COLO668 (cell line): ENCODE measurements around the gene ALG9.
A peak's percentile ranks its signal among the peaks of the same experiment; 100 is the strongest.
"Not testable (repeated sequence)": the region's sequence is repeated elsewhere in the genome, so short reads cannot be mapped to it uniquely, and the experiment has no call there.

Source experiments
- DNase-seq: peaks from one replicate; lab custom pipeline; 2025; ENCODE audit not compliant: unreplicated experiment; lab: John Stamatoyannopoulos, UW

Gene ALG9

GRCh38 chr11:111796696-111797095, 74.7 kb downstream of the ALG9 start:
- DNase-seq = no peak

- DNase-seq = no peak
Observed at GRCh38 chr11:111795334-111795985, 75.9 kb downstream of the ALG9 start.

- DNase-seq = no peak
Observed at GRCh38 chr11:111793863-111794262, 77.5 kb downstream of the ALG9 start.

- DNase-seq = no peak
Observed at GRCh38 chr11:111792955-111793500, 78.4 kb downstream of the ALG9 start.

GRCh38 chr11:111792314-111792713, 79.1 kb downstream of the ALG9 start:
- no peak for DNase-seq

- DNase-seq = no peak
Observed at GRCh38 chr11:111788464-111788863, 82.9 kb downstream of the ALG9 start.

GRCh38 chr11:111788051-111788450, 83.3 kb downstream of the ALG9 start:
- DNase-seq = no peak

- DNase-seq = no peak
Observed at GRCh38 chr11:111785886-111786412, 85.4 kb downstream of the ALG9 start.

- DNase-seq = no peak
Observed at GRCh38 chr11:111785076-111785475, 86.3 kb downstream of the ALG9 start.

GRCh38 chr11:111784311-111784710, 87.1 kb downstream of the ALG9 start:
- DNase-seq = not testable (repeated sequence)

- DNase-seq = no peak
Observed at GRCh38 chr11:111782109-111782741, 89.2 kb downstream of the ALG9 start.

- no peak for DNase-seq
Observed at GRCh38 chr11:111779118-111779517, 92.3 kb downstream of the ALG9 start.

GRCh38 chr11:111778047-111778558, 93.3 kb downstream of the ALG9 start:
- DNase-seq = no peak

- DNase-seq = peak; percentile 7
Observed at GRCh38 chr11:111777094-111778046, 94.0 kb downstream of the ALG9 start.

GRCh38 chr11:111776398-111777093, 94.8 kb downstream of the ALG9 start:
- no peak for DNase-seq

- DNase-seq = no peak
Observed at GRCh38 chr11:111774955-111775710, 96.2 kb downstream of the ALG9 start.

- no peak for DNase-seq
Observed at GRCh38 chr11:111772535-111772934, 98.8 kb downstream of the ALG9 start.

GRCh38 chr11:111771205-111771604, 100.2 kb downstream of the ALG9 start:
- DNase-seq = not testable (repeated sequence)

- no peak for DNase-seq
Observed at GRCh38 chr11:111770581-111771134, 100.7 kb downstream of the ALG9 start.

GRCh38 chr11:111766834-111767142, 104.6 kb downstream of the ALG9 start:
- DNase-seq = no peak
